ENCODE results near the gene ATG4D. TPM values are rescaled to one million over a fixed set of nuclear protein-coding genes. Genes with fewer than 3 reads are reported as not detected.

Gene ATG4D
- total RNA-seq, 1 donor from 2014 or later: 38.5 TPM

DNA sequence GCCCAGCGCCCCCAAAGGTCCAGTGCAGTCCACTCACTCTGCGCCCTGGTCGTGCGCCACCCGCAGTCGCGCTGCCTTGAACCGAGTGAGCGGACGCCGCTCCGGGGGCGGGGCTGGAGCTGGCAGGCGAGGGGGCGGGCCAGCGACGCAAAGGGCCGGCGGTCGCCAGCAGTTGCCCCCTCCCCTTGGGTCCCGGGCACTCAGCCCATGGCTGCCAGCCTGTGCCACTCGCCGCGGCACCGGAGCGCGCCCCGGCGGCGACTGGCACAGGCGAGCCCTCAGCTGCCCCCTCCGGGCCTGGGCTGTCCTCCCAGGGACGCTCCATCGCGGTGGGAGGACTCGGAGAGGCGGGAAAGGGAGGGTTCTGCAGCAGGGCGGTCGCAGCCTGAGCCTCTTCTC, 26.3 kb upstream of the ATG4D start, which contains the start of gene S1PR5:
TSS of gene S1PR5 (minus strand) at position 87 of the 399 bp plus-strand sequence. CDS start 2,436 bp downstream, outside the sequence.
- TF ChIP-seq, protein P1, sequence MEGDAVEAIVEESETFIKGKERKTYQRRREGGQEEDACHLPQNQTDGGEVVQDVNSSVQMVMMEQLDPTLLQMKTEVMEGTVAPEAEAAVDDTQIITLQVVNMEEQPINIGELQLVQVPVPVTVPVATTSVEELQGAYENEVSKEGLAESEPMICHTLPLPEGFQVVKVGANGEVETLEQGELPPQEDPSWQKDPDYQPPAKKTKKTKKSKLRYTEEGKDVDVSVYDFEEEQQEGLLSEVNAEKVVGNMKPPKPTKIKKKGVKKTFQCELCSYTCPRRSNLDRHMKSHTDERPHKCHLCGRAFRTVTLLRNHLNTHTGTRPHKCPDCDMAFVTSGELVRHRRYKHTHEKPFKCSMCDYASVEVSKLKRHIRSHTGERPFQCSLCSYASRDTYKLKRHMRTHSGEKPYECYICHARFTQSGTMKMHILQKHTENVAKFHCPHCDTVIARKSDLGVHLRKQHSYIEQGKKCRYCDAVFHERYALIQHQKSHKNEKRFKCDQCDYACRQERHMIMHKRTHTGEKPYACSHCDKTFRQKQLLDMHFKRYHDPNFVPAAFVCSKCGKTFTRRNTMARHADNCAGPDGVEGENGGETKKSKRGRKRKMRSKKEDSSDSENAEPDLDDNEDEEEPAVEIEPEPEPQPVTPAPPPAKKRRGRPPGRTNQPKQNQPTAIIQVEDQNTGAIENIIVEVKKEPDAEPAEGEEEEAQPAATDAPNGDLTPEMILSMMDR (IDR thresholded peaks at IDR 0.05; ENCODE audit: insufficient read depth, low read length, poor library complexity, severe bottlenecking): no peak
- Histone ChIP-seq H3K27me3 (ENCODE audit: control insufficient read depth, insufficient read depth, low read length) (peaks cover 75% of the 10 kb centered on the region), H3K36me3 (ENCODE audit: control insufficient read depth, insufficient read depth, low read length) (no peaks in the 10 kb centered on the region), H3K4me3 (ENCODE audit: low read depth, low read length) (peak within 1 kb of the TSS; percentile 23)
- no peak for DNase-seq (ENCODE audit: low read depth)

DNA sequence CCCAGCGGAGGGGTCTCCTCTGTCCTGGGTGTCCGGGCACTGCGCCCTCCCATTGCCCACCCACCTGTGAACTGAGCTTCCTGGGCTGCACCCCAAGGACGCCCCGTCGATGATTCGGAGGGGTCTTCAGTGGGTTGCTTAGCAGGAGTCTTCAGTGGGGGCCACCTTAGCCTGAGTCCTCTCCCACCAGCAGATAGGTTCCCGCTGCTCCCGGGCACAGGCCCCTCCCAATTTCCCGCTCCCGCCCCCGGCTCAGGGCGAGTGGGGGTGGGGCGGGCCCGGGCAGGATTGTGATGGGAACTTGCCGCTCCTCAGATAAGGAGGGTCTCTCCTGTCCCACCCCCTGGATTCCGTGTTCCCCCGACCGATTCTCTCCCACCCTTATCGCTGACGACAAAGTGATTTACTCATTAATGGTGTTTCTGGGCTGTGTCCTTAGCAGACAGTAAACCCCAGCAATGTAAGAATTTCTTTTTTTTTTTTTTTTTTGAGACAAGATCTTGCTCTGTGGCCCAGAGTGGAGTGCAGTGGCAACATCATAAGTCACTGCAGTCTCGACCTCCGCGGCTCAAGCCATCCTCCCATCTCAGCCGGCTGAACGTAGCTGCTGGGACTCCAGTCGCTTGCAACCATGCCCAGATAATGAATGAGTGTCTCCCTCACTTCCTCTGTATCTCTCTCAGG, 25.8 kb upstream of the ATG4D start:
- TF ChIP-seq, protein P1 (IDR thresholded peaks at IDR 0.05; ENCODE audit: insufficient read depth, low read length, poor library complexity, severe bottlenecking): no peak
- H3K27me3 ChIP-seq (ENCODE audit: control insufficient read depth, insufficient read depth, low read length): peaks cover 74% of the 10 kb centered on the region
- H3K4me3 ChIP-seq (ENCODE audit: low read depth, low read length): peak overlapping the region; percentile 23
- H3K36me3 ChIP-seq (ENCODE audit: control insufficient read depth, insufficient read depth, low read length): no peaks in the 10 kb centered on the region
- DNase-seq (ENCODE audit: low read depth): no peak

DNA sequence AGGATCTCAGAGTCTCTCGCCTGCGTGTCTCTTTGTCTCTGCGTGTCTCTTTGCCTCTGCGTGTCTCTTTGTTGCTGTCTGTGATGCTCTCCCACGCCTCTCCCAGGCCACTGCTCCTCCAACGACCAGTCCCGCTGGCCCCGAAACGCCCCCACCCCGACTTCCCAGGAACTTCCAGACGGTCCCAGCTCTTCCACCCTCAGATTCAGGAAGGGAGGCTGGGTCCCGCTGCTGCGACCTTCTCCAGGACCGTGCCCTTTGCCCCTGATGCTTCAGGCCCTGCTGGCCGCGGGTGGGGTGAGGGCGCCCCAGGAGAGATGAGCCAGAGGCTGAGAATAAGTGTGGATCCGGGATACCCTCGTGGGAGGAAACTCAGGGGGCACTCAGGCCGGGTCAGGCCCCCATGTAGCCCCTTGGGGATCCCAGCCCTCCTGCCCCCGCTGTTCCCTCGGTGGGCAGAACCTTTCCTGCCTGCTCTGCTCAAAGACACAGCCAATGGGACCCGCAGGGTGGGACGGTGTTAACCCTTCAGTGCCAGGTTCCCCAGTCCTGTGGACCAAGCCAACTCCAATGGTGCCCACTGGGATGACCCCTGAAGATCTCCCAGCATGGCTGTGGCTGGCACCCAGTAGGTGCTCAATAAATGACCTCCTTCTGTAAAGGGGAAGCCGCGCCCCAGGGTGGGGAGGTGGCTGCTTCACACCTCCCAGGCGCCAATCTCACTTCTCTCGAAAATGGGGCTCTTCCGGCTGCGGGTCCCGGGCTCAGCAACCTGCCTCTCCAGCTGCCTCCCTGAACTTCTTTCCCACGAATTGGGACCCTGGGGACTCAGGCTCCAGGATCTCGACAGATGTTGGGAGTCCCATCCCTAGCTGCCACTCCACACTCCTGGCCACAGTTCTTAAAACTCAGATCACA, 25.0 kb upstream of the ATG4D start:
- TF ChIP-seq, protein P1 (IDR thresholded peaks at IDR 0.05; ENCODE audit: insufficient read depth, low read length, poor library complexity, severe bottlenecking): no peak
- H3K4me3 ChIP-seq (ENCODE audit: low read depth, low read length): no peak overlapping the region
- no peaks in the 10 kb centered on the region for H3K36me3 ChIP-seq (ENCODE audit: control insufficient read depth, insufficient read depth, low read length)
- H3K27me3 ChIP-seq (ENCODE audit: control insufficient read depth, insufficient read depth, low read length): peaks cover 68% of the 10 kb centered on the region
- DNase-seq (ENCODE audit: low read depth): no peak

DNA sequence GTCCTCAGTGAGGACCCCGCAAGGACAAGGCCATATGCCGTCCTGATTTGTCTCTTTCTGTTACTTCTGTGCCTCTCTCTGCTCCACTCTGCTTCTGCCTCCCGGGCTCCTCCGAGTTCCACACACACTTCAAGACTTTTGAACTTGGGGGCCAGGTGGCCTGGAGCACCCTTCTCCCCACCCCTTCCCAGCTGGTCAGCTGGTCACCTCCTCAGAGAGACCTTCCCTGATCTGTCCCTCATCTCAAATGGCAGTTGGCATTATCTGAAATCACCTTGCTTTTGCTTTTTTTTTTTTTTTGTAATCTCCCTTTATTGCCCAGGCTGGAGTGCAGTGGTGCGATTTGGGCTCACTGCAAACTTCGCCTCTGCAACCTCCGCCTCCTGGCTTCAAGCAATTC, 24.3 kb upstream of the ATG4D start:
- Histone ChIP-seq H3K27me3 (ENCODE audit: control insufficient read depth, insufficient read depth, low read length) (peaks cover 61% of the 10 kb centered on the region), H3K36me3 (ENCODE audit: control insufficient read depth, insufficient read depth, low read length) (no peaks in the 10 kb centered on the region), H3K4me3 (ENCODE audit: low read depth, low read length) (no peak overlapping the region)
- TF ChIP-seq, protein P1 (IDR thresholded peaks at IDR 0.05; ENCODE audit: insufficient read depth, low read length, poor library complexity, severe bottlenecking): no peak
- no peak for DNase-seq (ENCODE audit: low read depth)

DNA sequence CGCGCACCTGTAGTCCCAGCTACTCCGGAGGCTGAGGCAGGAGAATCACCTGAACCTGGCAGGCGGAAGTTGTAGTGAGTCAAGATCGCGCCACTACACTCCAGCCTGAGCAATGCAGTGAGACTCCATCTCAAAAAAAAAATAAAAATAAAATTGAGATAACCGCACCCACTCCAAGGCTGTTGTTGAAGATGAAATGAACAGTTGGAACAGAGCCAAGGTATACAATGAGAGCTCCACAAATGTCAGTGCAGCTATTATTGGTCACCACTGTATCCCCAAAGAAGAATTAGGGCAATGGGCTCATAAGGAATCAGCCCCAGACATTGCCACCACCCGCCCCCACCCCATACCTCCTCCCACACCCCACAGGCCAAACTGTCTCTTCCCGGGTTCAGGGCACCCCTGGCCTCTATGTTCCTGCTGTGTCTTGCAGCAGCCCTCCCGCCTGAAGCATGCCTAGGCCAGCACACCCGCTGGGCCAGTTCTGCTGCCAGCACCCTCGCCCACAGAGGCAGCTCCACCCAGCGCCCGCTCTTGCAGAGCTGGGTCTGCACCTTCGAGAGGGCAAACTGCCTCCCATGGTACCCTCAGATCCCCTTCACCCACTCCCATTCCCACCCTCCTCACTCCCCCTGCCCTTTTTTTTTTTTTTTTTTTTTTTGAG, 22.9 kb upstream of the ATG4D start:
- no peak for DNase-seq (ENCODE audit: low read depth)
- no peak overlapping the region for H3K4me3 ChIP-seq (ENCODE audit: low read depth, low read length)
- peaks cover 47% of the 10 kb centered on the region for H3K27me3 ChIP-seq (ENCODE audit: control insufficient read depth, insufficient read depth, low read length)
- no peaks in the 10 kb centered on the region for H3K36me3 ChIP-seq (ENCODE audit: control insufficient read depth, insufficient read depth, low read length)
- TF ChIP-seq, protein P1 (IDR thresholded peaks at IDR 0.05; ENCODE audit: insufficient read depth, low read length, poor library complexity, severe bottlenecking): no peak

Measured in kidney epithelial cell (primary cell).